Spleen (tissue), 7 donors: ENCODE results near the gene DVL1.

ENCODE experiments used
- CTCF ChIP-seq, 11 experiments: fragments of 200-600 bp in 7 of 11; fragments of 450-650 bp in 4 of 11; sonication (generic) in 4 of 11; IDR thresholded peaks in 8 of 11; conservative IDR thresholded peaks in 3 of 11; 1 replicate in 7 of 11; 2 replicates in 4 of 11; pipeline versions ENCODE4 v1.4.0 to v1.8.0; 2016 to 2021; ENCODE audit warnings: antibody characterized with exemption in 11 of 11, inconsistent platforms in 4 of 11, mild to moderate bottlenecking in 1 of 11
- POLR2A ChIP-seq, 3 donors: fragments of 450-650 bp; IDR thresholded peaks; one replicate each; pipeline ENCODE4 v1.5.1; 2017; ENCODE audit warnings: antibody characterized with exemption in 3 of 3, mild to moderate bottlenecking in 1 of 3
- POLR2AphosphoS5 ChIP-seq, 3 donors: sonication (generic); formaldehyde crosslinking; IDR thresholded peaks; one replicate each; pipeline ENCODE4 v1.5.1; 2017; ENCODE audit warnings: antibody characterized with exemption in 3 of 3
- donor health status: DM: no; HTN: no; CAD: no; lungs with moderate emphysema.
- donor health status: DM: no; HTN: no; CAD: no.
- donor health status: DM: no; HTN: no; CAD: no.

DNA sequence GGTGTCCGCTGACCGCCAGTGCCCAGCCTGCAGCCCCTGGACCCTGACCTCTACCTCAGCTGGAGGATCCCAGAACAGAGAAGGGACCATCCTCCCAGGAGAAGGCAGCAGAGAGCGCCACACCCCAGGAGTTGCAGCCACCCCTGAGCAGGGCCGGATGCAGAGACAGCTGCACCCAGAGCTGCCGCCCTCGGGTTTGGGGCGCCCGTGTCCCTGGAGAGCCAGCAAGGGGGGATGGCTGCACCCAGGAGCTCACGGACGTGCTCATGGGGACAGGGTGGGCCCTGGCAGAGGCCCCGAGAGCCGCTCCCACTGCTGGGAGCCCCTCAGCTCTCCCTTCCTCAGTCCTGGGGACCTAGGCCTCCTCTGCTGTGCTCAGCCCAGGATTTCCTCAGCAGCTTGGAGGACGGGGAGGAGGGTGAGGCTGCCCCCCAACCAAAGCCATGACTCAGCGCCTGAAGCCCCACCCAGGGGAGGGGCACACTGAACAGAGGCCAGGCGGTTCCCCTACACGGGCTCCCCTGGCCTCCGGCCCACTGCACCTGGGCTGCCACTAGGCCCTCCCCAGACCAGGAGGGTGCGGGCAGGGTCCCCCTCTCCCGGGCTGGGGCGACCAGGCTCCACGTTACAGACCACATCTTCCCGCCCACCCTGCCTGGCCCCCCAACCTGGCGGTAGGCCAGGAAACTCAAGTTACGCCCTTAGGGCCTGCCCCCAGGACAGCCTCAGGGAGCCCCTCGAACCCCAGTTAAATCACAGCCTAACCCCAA, 43.7 kb downstream of the DVL1 start:
- peak in 3 of 11 experiments; percentile 2 to 32 (median 9) for TF ChIP-seq CTCF (IDR thresholded peaks at IDR 0.05 in 8 of 11, conservative IDR thresholded peaks at IDR 0.05 in 3 of 11)
- peak in 2 of 3 donors; percentile 65 to 68 for TF ChIP-seq POLR2AphosphoS5 (IDR thresholded peaks at IDR 0.05)
- no peak for TF ChIP-seq POLR2A (IDR thresholded peaks at IDR 0.05)
